CD4-positive, alpha-beta T cell treated with Interferon alpha-2 for 1 hour (primary cell): ENCODE results near the gene ERC2.

Experiments used
- DNase-seq, 2 donors: peaks; one replicate each; pipeline ENCODE4 v3.0.0-alpha.2; 2020 to 2022

The ERC2 gene

DNA sequence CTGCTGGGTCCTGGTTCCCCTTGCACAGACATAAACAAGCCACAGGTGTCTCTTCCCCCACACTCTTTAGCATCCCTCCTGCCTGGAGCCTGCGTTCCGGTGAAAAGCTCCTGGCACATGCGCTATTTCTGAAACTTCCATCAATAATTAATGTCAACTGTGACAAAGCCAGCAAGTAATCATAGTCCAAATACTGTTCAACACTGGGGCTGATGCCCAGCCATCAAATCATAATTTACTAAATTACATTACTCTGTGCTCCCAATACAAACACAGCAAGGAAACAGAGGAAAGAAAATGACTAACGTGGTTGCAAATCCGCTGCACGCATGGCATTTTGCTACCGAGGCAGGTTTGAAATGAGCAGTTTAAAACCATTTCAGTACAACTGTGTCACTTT lies 294.7 kb downstream of the ERC2 start:
- DNase-seq = no peak

DNA sequence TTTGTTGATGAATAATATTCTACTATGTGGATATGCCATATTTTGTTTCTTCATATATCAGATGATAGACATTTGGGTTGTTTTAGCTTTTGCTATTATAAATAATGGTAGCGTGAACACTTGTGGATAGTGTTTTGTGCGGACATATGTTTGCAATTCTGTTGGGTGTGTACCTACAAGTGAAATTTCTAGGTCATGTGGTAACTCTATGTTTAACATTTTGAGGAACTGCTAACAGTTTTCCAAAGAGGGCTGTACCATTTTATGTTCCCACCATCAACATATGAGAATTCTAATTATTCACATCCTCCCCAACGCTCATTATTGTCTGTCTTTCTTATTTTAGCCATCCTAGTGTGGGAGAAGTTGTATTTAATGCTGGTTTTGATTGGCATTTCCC lies 303.8 kb downstream of the ERC2 start:
- DNase-seq = no peak

- DNase-seq = peak in 1 of 2 donors; percentile 12
Measured at GRCh38 chr3:56157693-56158362, 310.4 kb downstream of the ERC2 start.

DNA sequence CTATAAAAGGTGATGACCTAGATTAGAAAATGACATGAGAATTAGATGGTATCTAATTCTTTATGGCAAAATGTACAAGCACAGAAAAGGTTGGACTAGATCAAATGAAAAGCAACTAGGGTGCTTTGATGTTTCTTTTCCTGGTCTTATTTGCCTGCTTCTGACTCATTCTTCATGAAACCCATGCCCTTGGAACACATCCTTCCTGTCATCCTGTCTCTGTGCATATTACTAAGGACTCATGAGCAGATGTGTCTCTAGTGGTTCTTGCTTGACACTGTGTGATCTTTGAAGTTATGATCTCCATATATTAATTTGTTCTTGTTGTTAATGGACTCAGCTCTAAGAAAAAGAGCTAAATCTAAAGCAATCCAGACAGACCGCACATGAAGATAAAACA lies 314.0 kb downstream of the ERC2 start:
- no peak for DNase-seq

- no peak for DNase-seq
Measured at GRCh38 chr3:56147354-56147753, 320.9 kb downstream of the ERC2 start.

- no peak for DNase-seq
Measured at GRCh38 chr3:56145410-56145809, 322.9 kb downstream of the ERC2 start.

DNA sequence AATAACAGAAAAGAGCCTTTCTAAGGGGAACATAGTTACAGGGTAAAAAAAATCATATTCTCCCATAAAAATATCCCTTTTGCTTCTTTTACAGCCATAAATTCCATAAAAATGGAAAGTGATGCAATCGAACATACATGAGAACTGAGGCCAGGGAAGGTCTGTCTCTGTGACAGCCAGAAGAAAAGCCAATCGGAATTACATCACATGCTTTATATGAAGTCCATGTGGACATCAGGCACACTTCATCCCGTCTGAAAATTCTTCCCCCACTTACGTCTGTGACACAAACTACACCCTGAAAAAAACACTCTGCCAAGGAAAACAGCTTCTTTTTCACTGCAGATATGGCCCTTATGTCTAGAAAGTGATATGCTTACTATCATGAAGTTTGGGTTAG lies 323.5 kb downstream of the ERC2 start:
- DNase-seq = no peak

DNA sequence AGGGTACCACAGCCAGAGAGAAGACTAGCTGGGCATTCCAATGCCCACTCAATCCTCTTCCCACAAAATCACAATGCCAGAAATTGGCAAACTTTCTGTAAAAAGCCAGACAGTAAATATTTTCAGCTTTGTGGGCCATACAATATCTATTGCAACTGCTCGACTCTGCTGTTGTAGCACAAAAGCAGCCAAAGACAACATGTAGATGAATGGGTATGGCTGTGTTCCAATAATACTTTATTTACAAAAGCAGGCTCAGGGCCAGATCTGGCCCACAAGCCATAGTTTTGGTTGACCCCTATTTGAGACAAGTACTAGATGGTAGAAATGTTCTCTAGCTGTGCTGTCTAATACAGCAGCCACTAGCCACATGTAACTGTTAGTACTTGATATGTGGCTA lies 330.9 kb downstream of the ERC2 start:
- DNase-seq = no peak

DNA sequence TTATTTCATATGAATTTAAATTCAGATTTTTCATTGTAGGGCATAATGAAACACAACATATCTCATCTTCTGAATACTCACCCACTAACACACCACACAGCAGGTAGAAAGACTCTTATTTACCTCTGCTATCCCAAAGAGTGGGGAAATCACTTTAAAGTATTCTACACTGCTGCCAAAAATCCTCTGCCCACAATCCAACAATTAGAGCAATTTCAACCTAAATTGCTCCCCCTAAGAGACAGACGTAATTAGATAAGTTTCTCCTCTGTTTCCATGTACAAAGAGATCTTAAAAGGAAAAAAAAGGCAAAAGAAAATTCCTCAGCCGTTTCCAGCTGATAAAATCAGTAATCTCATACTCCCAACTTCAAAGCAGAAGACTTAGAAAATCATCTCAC lies 331.8 kb downstream of the ERC2 start:
- no peak for DNase-seq

DNA sequence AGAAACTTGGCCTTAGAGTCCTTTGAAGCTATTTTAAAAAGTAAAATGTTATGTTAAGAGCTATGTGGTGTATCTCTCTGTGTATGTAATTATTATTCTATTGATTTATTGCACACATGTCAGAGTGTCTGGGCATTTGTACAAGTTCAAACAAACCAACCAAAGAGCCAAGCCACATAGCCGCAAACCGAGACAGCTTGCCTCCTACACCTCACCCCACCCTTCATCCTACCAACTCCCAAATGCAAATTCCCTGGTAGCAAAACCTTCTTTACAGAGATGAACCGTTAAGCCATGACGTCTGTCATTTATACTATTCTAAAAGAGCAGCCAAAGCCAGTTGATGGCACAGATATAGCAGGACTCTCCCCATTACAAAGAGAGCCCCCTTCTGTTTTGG lies 332.3 kb downstream of the ERC2 start:
- no peak for DNase-seq

GRCh38 chr3:56133423-56133822 lies 334.8 kb downstream of the ERC2 start:
- no peak for DNase-seq

DNA sequence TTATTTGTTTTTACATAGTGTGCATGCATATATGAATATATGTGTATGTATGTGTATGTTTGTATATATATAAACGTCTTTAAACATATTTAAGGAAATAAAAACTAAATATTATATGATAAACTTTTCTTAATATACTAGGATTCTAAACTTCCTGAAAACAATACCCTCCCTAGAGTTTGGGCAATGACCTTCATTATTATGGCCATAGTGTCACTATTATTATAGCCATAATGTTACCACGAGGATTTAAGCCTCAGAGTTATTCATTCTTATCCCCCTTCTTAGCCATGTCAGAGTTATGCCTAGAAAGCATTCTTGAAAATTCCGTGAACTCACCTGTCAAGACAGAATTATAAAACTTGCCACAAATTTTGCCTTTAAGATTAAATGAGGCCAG lies 335.5 kb downstream of the ERC2 start:
- DNase-seq = no peak

GRCh38 chr3:56131974-56132590 lies 336.2 kb downstream of the ERC2 start:
- no peak for DNase-seq

GRCh38 chr3:56130036-56130435 lies 338.2 kb downstream of the ERC2 start:
- no peak for DNase-seq

GRCh38 chr3:56126632-56127031 lies 341.6 kb downstream of the ERC2 start:
- no peak for DNase-seq

- no peak for DNase-seq
Measured at GRCh38 chr3:56125358-56126005, 342.8 kb downstream of the ERC2 start.

- no peak for DNase-seq
Measured at GRCh38 chr3:56124546-56124945, 343.7 kb downstream of the ERC2 start.

- no peak for DNase-seq
Measured at GRCh38 chr3:56123487-56123886, 344.8 kb downstream of the ERC2 start.

- DNase-seq = no peak
Measured at GRCh38 chr3:56122911-56123310, 345.4 kb downstream of the ERC2 start.

GRCh38 chr3:56121716-56122115 lies 346.6 kb downstream of the ERC2 start:
- no peak for DNase-seq

DNA sequence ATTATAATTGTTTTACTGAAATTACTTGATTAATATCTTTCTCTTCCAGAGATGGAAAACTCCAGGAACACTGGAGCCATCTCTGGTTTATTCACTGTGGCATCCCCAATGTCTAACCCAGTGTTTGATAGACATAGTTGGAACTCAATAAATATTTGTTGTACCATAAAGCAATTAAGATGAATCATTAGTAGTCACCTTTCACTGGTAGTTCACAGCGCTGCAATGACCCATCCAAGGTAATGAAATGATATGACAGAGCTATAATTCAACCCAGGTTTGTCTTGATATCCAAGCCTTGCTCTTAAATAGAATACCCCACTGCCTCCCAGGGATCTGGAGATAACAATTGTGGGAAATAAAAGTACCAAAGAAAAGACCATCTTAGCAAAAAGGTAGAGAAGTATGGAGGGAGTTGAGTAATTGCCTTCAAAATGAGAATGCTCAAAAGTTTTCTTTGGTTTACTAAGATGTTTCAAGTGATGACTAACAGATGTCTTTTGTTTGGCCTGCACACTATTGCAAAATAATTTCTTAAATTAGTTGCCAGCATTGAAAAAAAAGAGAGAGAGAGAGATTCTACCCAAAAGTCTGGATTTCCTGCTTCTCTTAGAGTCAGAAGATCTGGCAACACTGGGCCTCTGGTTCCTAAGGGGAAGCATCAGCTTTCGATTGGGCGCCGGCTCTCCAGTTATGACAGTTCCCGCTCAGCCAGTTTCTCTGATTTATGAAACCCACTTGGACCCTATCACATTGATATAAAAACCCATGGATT lies 348.5 kb downstream of the ERC2 start:
- DNase-seq = no peak

DNA sequence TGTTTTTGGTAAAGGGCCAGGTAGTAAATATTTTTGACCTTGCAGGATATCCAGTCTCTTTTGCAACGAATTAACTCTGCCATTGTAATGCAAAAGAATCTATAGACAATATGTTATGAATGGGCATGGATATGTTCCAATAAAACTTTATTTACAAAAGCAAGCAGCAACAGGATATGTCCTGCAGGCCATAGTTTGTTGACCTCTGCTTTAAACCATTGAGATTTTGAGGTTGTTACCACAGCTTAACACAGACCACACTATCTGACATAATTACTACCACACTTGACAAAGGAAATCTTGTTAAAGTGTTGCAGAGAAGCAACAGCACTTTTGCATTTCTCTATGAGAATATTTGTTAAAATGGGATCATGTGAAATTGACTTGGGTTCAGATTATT lies 349.3 kb downstream of the ERC2 start:
- no peak for DNase-seq

GRCh38 chr3:56115698-56116097 lies 352.6 kb downstream of the ERC2 start:
- no peak for DNase-seq

GRCh38 chr3:56115199-56115598 lies 353.1 kb downstream of the ERC2 start:
- no peak for DNase-seq
